HG03066 (cell line): ENCODE measurements around the gene JAKMIP1.
"Not testable (repeated sequence)": the region's sequence is repeated elsewhere in the genome, so short reads cannot be mapped to it uniquely, and the experiment has no call there.

Experiments
- ATAC-seq: cut with Tn5 transposase; IDR thresholded peaks from one replicate; pipeline ENCODE4 v1.9.1; 2021; ENCODE audit warnings: low read depth; ENCODE audit not compliant: unreplicated experiment

Gene JAKMIP1

GRCh38 chr4:6229671-6230501, 29.5 kb upstream of the JAKMIP1 start:
- no peak for ATAC-seq

DNA sequence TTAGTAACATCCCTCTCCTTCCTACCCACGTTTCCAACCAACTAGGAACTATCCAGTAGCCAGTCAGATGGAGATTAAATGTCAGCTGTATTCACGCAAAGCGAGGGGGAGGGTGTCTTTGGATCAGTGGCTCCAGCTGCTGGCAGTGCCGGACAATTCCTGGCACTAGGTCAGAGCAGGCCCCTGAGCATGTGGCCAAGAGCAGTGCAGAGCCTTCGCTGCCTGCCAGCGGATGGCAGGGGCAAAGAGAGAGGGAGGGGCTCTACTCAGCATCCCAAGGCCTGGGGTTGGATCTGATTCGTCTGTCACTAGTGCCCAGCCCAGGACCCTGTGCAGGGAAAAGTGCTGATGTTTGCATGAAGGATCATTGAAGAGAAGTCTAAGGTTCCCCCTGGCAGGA, 28.7 kb upstream of the JAKMIP1 start:
- no peak for ATAC-seq

GRCh38 chr4:6228158-6229067, 28.1 kb upstream of the JAKMIP1 start:
- no peak for ATAC-seq

DNA sequence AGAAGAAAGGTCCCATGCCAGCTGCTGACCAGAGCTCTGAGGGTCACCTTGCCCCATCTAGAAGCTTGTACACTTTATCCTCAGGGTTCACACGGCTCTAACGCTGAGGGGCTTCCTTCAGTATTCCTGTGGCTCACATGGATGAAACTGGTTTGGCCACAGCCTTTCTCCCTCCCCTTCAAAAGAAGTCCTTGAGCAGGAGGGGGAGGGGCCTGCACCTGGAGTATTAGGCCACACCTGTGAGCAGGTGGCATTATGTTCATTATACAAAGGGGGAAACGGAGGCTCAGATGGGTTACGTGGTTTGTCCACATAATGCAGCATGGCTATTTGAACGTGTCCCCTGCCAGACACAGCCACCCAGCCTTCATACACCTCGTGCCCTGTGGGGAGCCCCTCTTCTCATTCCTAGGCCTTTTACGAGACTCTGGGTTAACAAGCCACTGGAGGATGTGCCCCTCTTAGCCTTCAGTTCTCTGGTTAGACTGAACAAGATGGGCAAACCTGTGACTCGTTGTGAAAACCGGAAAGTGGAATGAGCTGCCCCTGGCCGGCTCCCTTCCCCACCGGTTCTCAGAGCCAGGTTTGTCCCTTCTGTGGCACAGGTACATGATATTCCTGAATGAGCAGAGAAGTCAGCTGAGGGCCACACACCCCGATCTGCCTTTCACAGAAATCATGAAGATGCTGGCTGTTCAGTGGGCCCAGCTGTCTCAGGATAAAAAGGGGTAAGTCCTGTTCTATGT, 27.2 kb upstream of the JAKMIP1 start:
- no peak for ATAC-seq

DNA sequence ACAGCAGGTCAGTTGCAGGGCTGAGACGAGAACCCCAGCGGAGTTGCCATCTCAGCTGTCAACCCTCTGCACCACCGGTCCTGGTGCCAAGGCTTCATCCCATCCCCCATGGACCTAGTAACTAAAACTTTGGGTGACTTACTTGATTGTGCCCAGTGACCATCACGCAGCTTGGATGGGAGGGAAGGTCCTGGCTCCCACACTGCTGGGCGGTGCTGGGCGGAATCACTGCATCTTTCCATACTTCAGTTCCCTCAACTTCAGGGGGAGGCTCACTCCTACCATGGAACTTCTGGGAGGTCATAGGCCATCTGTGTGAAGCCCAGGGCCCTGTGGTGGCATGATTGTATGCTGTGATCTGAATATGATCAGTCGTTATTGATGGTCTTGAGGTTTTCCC, 26.2 kb upstream of the JAKMIP1 start:
- ATAC-seq = no peak

- no peak for ATAC-seq
Observed at GRCh38 chr4:6225469-6225868, 25.1 kb upstream of the JAKMIP1 start.

DNA sequence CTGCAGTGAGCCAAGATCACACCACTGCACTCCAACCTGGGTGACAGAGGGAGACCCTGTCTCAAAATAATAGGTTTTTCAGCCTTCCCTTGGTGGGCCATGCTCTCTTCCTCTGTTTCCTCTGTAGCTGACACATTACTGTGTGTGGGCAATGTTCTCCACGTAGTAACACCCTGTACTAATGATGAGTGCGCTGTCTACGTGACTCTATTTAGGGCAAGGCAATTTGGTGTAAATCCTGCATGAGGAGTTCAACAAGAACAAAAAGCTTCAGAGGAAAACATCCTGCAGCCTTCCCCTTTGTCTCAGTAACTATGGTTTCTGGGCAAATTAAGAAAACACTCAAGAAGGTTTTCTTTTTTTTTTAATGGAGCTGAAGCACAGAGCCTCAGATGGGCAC, 24.4 kb upstream of the JAKMIP1 start:
- ATAC-seq = no peak

- ATAC-seq = no peak
Observed at GRCh38 chr4:6222761-6223292, 22.5 kb upstream of the JAKMIP1 start.

- no peak for ATAC-seq
Observed at GRCh38 chr4:6221851-6222760, 21.8 kb upstream of the JAKMIP1 start.

DNA sequence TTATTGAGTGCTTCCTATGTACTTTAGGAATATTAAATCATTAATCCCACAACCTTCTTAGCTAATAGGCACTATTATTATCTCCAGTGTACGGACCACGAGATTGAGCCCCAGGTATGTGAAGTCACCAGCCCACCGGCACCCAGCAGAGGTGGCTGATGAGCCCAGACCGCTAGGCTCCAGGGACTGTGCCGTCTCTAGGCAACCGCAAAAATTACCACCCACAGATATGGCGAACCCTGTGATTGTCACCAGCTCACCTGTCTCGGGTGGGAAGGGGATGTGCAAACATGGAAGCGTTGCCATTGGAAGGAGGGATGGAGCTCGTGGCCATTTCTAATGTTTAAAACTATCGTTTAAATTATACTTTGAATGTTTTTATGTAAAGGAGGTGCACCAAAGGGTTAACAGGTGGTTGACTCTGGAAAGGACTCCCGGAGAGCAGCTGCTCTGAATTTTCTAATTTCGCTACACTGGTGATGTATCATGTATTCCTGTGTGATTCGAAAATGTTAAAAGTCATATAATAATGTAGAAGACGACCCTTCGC, 21.0 kb upstream of the JAKMIP1 start:
- no peak for ATAC-seq

DNA sequence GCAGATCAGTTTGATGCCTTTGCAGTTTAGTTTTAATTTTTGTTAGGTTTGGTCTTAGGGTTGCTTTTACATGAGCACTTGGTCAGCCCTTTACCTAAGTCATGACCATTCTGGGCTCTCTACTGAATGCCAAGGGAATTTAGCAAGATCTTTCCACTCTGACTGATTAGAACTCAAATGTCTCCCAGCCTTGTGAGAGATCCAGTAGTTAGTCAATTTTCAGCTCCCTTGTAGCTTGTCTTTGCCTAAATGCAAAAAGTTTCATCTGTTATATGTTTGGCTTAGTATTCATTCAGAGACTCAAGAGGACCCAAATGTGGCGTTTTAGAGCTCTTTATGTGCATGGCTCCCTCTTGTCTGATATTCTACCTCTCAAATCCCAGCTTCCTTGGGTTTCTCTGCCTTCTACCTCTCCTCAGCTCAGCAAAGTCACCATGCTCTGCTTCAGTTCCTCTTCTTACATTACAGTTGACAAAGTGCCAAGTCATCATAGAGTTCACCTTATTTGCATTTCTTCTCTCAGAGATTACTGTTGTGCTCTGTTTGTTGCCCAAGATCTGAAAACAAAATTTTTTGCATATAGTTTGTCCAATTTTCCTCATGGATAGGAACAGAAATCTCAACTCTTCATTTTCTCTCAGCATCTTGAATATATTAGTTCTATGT, 17.5 kb upstream of the JAKMIP1 start:
- peak; percentile 94 for ATAC-seq

DNA sequence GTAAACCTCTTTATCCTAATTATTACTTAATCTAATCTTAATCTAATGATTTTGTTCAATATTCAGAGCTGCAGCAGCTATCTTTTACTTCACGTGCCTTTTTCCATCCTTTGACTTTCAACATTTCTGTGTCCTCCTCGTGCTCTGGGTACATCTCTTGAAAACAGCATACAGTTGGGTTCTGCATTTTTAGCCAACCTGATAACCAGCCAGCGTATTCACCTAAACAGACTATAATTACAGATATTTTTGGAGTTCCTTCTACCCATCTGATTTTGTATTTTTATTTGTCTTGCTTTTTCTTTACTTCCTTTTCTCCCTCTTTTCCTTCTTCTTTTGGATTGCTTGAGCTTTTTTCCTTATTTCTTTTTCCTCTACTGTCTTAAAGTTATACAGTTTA, 16.2 kb upstream of the JAKMIP1 start:
- ATAC-seq = no peak

GRCh38 chr4:6209921-6210320, 9.6 kb upstream of the JAKMIP1 start:
- no peak for ATAC-seq

GRCh38 chr4:6209291-6209690, 8.9 kb upstream of the JAKMIP1 start:
- not testable (repeated sequence) for ATAC-seq

GRCh38 chr4:6208416-6208815, 8.1 kb upstream of the JAKMIP1 start:
- ATAC-seq = no peak

DNA sequence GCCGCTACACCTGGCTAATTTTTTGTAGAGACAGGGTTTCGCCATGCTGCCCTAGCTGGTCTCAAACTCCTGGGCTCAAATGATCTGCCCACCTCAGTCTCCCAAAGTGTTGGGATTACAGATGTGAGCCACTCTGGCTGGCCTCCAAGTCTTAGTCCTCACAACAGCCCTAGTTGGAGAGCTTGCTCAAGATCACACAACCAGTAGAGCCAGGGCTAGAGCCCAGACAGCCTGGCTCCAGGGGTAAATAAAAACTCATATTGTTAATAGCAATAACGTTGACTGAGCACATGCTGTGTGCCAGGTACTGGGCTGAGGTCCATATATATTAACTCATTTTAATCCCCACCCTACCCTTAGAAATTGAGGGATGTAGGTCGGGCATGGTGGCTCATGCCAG, 7.3 kb upstream of the JAKMIP1 start:
- no peak for ATAC-seq

GRCh38 chr4:6206771-6207290, 6.5 kb upstream of the JAKMIP1 start:
- ATAC-seq = no peak

GRCh38 chr4:6205973-6206372, 5.6 kb upstream of the JAKMIP1 start:
- ATAC-seq = no peak

DNA sequence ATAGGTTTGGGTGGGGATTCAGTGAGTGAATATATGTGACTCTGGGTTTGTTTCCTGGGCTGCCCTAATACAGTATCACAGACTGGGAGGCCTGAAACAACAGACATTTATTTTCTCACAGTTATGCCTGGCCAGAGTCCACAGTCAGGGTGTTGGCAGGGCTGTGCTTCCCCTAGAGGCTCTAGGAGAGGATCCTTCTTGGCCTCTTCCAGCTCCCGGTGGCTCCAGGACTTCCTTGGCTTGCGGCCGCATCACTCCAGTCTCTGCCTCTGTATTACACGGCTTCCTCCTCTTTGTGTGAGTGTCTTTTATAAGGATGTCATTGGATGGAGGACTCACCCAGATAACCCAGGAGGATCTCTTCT, 5.2 kb upstream of the JAKMIP1 start:
- no peak for ATAC-seq
